UCSD-AML1 (cell line): ENCODE results near the gene HNRNPA3.
"Not testable (repeated sequence)": the region's sequence is repeated elsewhere in the genome, so short reads cannot be mapped to it uniquely, and the experiment has no call there.

ENCODE experiments used
- DNase-seq: peaks from one replicate; lab custom pipeline; 2025; ENCODE audit not compliant: unreplicated experiment; lab: John Stamatoyannopoulos, UW

The HNRNPA3 gene

DNA sequence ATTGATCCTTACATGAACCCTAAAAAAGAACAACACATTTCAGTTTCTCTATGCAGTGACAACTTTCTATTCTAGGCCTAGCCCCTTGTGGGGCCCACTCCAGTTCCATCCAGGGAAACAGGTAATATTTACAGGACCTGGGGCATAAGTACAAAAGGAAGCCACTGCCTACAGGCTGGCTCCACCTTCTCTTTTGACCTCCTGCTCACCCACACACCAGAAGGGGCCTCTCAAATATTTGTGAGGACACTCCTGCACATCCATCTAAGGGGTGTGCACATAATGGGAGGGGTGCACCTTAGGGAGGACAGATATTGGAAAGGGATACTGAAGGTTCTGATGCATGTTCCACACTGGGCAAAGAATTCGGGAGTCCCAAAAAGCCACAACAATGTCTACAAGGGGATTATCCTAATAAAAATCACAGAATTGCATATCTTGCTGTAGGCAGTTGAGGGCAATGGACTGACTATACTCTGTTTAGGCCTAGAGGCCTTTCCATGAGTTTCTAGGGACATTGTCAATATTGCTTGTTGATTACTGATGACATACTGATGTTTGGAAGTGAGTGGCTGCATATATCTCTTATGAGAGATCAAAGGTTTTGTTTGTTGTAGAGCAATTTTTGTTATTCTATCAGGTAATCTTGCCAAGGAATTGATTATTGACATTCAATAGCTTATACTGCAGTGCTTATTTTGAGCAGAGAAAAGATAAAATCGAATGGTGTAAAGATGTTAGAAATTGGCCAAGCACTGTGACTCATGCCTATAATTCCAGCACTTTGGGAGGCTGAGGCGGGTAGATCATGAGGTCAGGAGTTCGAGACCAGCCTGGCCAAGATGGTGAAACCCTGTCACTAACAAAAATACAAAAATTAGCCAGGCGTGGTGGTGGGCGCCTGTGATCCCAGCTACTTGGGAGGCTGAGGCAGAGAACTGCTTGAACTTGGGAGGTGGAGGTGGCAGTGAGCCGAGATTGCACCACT, 23.8 kb upstream of the HNRNPA3 start:
- no peak for DNase-seq

DNA sequence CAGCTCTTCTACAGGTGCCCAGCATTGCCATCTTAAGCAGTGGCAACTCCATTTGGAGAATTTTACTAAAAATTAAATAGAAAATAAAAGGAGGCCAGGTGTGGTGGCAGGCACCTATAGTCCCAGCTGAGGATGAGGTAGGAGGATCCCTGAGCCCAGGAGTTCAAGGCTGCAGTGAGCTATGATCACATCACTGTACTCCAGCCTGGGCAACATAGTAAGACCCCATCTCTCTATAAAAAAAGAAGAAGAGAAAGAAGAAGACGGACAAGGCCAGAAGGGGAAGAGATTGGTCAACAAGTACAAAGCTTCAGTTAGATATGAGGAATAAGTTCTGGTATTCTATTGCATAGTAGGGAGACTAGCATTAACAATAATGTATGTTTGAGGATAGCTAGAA, 21.7 kb upstream of the HNRNPA3 start:
- no peak for DNase-seq

GRCh38 chr2:177192788-177193187, 19.8 kb upstream of the HNRNPA3 start:
- DNase-seq, result no peak

GRCh38 chr2:177193240-177193639, 19.4 kb upstream of the HNRNPA3 start:
- no peak for DNase-seq

- no peak for DNase-seq
Measured at GRCh38 chr2:177195194-177195593, 17.4 kb upstream of the HNRNPA3 start.

DNA sequence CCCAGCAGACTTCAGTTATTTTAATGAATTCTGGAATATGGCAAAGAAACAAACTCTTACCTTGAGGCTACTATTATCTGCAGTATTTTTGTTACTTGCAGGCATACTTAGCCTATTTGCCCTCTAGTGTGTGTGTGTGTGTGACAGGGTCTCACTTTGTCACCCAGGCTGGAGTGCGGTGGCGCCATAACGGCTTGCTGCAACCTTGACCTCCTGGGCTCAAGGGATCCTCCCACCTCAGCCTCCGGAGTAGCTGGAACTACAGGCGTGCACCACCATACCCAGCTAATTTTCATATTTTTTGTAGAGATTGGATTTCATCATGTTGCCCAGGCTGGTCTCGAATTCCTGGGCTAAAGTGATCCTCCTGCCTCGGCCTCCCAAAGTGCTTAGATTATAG, 12.2 kb upstream of the HNRNPA3 start:
- DNase-seq, result not testable (repeated sequence)

- no peak for DNase-seq
Measured at GRCh38 chr2:177201919-177202346, 10.7 kb upstream of the HNRNPA3 start.

GRCh38 chr2:177204417-177204816, 8.2 kb upstream of the HNRNPA3 start:
- no peak for DNase-seq

- DNase-seq, result no peak
Measured at GRCh38 chr2:177207101-177207500, 5.5 kb upstream of the HNRNPA3 start.

GRCh38 chr2:177211169-177211568, 1.4 kb upstream of the HNRNPA3 start:
- DNase-seq, result no peak

DNA sequence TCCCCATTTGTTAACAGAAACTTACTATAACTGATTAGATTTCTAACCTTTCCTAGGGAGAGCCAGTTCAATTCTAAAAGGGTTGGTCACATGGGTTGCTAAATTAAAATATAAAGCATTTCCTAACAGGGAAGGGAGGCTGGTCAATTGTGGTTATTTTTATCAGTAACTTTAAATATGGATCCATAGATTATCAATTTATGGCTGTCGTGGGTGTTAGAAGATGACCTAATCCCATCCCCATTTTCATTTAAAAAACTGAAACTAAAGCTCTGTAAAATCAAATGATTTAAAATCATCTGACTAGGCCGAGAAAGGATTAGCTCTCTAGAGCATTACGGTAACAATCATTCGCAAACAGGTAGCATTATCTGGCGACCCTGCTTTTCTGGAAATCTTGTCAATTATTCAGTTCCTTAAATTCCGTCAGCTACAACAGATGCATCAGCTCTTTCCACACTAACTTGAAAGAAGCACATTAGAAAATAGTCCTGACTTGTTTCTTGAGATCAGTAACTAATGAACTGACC, 953 bp upstream of the HNRNPA3 start:
- no peak for DNase-seq

- DNase-seq, result peak; percentile 89
Measured at GRCh38 chr2:177212891-177213856, 580 bp downstream of the HNRNPA3 start.

DNA sequence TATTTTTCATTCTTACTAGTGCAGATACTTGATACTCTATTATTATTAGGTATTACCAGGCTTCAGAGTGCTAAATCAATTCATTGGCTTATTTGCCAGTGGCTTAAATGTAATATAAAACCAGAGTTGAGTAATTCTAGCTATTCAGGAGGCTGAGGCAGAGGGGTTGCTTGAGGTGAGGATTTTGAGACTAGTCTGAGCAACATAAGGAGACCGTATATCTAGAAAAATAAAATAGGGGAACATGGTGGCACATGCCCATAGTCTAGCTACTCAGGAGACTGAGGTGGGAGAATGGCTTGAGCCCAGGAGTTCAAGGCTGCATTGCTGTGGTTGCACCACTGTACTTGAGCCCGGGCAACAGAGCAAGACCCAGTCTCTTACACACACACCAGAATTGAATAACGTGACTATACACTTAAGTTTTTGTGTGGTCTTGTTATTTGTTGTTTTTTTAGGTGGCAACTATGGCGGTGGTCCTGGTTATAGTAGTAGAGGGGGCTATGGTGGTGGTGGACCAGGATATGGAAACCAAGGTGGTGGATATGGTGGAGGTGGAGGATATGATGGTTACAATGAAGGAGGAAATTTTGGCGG, 4.8 kb downstream of the HNRNPA3 start:
- no peak for DNase-seq

GRCh38 chr2:177219787-177220186, 7.2 kb downstream of the HNRNPA3 start:
- not testable (repeated sequence) for DNase-seq

DNA sequence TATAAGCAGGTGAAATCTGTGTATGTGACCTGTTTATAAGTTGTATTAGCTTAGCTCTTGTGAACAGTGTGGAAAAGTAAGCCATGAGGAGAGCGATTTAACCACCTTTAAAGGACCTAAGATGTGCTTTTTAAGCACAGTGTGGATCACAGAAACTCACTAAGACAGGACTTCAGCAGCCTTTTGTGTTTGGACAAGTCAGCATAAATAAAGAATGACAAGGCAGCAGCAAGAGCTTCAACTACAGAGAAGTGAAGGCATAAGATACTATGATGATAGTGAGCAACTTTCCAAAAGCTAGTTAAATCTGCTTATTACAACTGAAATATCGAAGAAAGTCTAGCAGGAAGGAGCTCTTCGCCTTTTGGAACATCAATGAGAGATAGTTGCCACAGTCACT, 8.9 kb downstream of the HNRNPA3 start:
- DNase-seq, result no peak

GRCh38 chr2:177221970-177222369, 9.4 kb downstream of the HNRNPA3 start:
- DNase-seq, result no peak

DNA sequence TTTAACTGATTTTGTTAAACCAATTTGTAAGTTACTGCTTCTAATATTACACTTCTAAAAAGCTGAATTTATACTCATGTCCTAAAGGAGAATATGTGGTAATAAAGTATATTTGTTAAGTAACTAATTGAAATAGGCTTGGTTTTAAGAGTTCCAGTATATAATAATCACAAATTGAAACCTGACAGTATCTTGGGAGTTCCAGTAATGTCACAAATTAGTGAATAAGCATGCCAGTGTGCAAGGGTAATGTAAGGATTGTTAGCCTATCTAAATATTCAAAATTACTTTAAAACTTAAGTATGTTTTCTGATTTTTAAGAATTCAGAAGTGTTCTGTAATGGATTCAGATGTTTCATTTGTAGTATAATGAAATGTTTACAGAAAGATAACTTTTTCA, 10.8 kb downstream of the HNRNPA3 start:
- not testable (repeated sequence) for DNase-seq

DNA sequence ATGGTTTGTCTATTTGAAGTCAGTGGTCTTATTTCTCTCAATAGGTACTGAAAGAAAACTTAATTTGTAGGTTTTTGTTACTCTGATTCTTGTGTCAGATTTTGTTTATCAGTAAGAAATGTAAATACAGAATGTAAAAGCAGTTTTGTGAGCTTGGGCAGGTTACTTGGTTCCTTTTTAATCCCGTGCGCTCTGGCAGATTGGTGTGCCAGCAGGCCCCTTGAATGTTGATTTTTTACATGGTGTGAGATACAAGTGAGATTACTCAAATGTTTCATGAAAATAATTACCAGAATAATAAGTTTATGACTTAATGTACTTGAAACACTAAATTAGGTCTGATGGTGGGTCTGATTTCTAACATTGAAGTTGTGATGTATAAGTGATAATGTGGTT, 13.4 kb downstream of the HNRNPA3 start:
- DNase-seq, result no peak

DNA sequence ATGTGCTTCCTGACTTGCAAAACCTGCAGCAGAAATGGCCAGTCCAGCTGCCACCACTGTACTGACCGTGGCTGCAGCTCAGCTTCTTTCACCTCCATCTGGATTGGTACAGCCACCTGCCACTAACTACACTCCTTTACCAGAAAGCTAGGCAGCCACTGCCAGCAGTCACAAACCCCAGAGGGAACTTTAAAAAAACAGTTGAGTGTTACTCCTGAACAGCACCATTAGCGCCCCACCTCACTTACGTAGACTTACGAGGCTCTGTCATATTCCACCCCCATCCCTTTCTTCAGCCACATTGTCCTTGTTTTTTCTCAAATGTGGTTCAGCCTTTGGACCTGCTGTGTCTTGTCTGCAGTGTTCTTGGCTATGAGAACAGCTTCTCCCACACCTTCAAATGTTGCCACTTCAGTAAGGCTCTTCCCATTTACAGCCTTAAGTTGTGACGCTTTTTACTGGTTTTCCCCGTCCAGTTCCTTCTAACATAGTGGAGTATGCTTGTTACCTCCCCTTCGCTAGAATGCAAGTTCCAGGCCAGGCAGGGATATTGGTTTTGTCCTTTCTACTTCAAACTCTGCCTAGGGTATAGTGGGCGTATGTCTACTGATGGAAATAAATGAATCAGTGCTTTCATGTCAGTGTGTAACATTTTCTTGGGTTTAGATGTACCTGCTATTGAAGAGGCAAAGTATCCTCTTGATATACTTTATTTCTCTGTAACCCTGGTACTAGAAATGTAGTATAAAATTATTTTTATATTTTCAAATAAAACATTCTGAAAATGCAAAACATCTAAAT, 17.0 kb downstream of the HNRNPA3 start:
- no peak for DNase-seq

GRCh38 chr2:177231270-177231669, 18.7 kb downstream of the HNRNPA3 start:
- no peak for DNase-seq
